ENCODE data around the gene MLLT10. TPM values are rescaled to one million over a fixed set of nuclear protein-coding genes. Genes with fewer than 3 reads are reported as not detected.

Gene MLLT10
- total and polyA plus RNA-seq, 9 of the 15 experiments (the other 6 are each of a cell fraction or from before 2014, with no cell fraction given): 18.8 to 81.4 (median 64.2) TPM

GRCh38 chr10:21724687-21725367, 190.8 kb downstream of the MLLT10 start (continued):
- TF ChIP-seq RREB1 (CRISPR knock-in tag; IDR thresholded peaks at IDR 0.05): no peak
- TF ChIP-seq, protein P1, sequence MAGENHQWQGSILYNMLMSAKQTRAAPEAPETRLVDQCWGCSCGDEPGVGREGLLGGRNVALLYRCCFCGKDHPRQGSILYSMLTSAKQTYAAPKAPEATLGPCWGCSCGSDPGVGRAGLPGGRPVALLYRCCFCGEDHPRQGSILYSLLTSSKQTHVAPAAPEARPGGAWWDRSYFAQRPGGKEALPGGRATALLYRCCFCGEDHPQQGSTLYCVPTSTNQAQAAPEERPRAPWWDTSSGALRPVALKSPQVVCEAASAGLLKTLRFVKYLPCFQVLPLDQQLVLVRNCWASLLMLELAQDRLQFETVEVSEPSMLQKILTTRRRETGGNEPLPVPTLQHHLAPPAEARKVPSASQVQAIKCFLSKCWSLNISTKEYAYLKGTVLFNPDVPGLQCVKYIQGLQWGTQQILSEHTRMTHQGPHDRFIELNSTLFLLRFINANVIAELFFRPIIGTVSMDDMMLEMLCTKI (IDR thresholded peaks at IDR 0.05; ENCODE audit: partially characterized antibody): no peak
- no peak for TF ChIP-seq AFF4 (CRISPR knock-in tag; IDR thresholded peaks at IDR 0.05)
- TF ChIP-seq DPF2 (IDR thresholded peaks at IDR 0.05): peak; percentile 54
- TF ChIP-seq, protein P2, sequence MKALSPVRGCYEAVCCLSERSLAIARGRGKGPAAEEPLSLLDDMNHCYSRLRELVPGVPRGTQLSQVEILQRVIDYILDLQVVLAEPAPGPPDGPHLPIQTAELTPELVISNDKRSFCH (CRISPR knock-in tag; IDR thresholded peaks at IDR 0.05): no peak
- TF ChIP-seq, protein P2 (tag; IDR thresholded peaks at IDR 0.05): no peak
- no peak for TF ChIP-seq FOXA1 (IDR thresholded peaks at IDR 0.05; ENCODE audit: borderline replicate concordance)
- TF ChIP-seq, protein P3, sequence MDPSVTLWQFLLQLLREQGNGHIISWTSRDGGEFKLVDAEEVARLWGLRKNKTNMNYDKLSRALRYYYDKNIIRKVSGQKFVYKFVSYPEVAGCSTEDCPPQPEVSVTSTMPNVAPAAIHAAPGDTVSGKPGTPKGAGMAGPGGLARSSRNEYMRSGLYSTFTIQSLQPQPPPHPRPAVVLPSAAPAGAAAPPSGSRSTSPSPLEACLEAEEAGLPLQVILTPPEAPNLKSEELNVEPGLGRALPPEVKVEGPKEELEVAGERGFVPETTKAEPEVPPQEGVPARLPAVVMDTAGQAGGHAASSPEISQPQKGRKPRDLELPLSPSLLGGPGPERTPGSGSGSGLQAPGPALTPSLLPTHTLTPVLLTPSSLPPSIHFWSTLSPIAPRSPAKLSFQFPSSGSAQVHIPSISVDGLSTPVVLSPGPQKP (CRISPR knock-in tag; IDR thresholded peaks at IDR 0.05): no peak
- TF ChIP-seq, protein P4, sequence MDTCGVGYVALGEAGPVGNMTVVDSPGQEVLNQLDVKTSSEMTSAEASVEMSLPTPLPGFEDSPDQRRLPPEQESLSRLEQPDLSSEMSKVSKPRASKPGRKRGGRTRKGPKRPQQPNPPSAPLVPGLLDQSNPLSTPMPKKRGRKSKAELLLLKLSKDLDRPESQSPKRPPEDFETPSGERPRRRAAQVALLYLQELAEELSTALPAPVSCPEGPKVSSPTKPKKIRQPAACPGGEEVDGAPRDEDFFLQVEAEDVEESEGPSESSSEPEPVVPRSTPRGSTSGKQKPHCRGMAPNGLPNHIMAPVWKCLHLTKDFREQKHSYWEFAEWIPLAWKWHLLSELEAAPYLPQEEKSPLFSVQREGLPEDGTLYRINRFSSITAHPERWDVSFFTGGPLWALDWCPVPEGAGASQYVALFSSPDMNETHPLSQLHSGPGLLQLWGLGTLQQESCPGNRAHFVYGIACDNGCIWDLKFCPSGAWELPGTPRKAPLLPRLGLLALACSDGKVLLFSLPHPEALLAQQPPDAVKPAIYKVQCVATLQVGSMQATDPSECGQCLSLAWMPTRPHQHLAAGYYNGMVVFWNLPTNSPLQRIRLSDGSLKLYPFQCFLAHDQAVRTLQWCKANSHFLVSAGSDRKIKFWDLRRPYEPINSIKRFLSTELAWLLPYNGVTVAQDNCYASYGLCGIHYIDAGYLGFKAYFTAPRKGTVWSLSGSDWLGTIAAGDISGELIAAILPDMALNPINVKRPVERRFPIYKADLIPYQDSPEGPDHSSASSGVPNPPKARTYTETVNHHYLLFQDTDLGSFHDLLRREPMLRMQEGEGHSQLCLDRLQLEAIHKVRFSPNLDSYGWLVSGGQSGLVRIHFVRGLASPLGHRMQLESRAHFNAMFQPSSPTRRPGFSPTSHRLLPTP (IDR thresholded peaks at IDR 0.05; ENCODE audit: borderline replicate concordance, extremely low read depth, insufficient read length): no peak
- TF ChIP-seq ZNF253 (CRISPR knock-in tag; conservative IDR thresholded peaks at IDR 0.05): no peak
